Activated CD4-positive, alpha-beta T cell treated with anti-CD3 and anti-CD28 coated beads, Interleukin-2, amount 50 U/mL, for 1 hour (primary cell): ENCODE measurements around the gene CNR2.
"Not testable (repeated sequence)": the region's sequence is repeated elsewhere in the genome, so short reads cannot be mapped to it uniquely, and the experiment has no call there.

Experiments used
- DNase-seq: peaks from one replicate; pipeline ENCODE4 v3.0.0-alpha.2; 2020

Gene CNR2

GRCh38 chr1:23826590-23826989, 86.6 kb downstream of the CNR2 start:
- DNase-seq: not testable (repeated sequence)

- no peak for DNase-seq
These were observed 87.2 kb downstream of the CNR2 start for GRCh38 chr1:23825762-23826522.

- peak; percentile 84 for DNase-seq
These were observed 87.9 kb downstream of the CNR2 start, which contains the start of gene HMGCL for GRCh38 chr1:23825076-23825761. Gene HMGCL, minus strand, starts transcription at chr1:23825429. Its CDS starts 14 bp downstream, at chr1:23825415.

GRCh38 chr1:23824711-23825075, 88.5 kb downstream of the CNR2 start:
- no peak for DNase-seq

- DNase-seq: no peak
These were observed 89.4 kb downstream of the CNR2 start for GRCh38 chr1:23823767-23824166.
